GM21529 (cell line): ENCODE data around the gene RCSD1.

Experiments used
- ATAC-seq: cut with Tn5 transposase; IDR thresholded peaks from one replicate; pipeline ENCODE4 v1.9.1; 2021; ENCODE audit not compliant: unreplicated experiment

RCSD1 gene

GRCh38 chr1:167617153-167618147, 12.6 kb upstream of the RCSD1 start:
- ATAC-seq = peak; percentile 76

- no peak for ATAC-seq
These were observed 11.7 kb upstream of the RCSD1 start for GRCh38 chr1:167618366-167618765.

- no peak for ATAC-seq
These were observed 11.2 kb upstream of the RCSD1 start for GRCh38 chr1:167618789-167619188.

- no peak for ATAC-seq
These were observed 10.0 kb upstream of the RCSD1 start for GRCh38 chr1:167620002-167620401.

GRCh38 chr1:167621780-167622313, 8.2 kb upstream of the RCSD1 start:
- ATAC-seq = no peak

- ATAC-seq = no peak
These were observed 6.1 kb upstream of the RCSD1 start for GRCh38 chr1:167623951-167624350.

GRCh38 chr1:167625040-167625823, 4.8 kb upstream of the RCSD1 start:
- ATAC-seq = no peak

GRCh38 chr1:167627615-167627864, 2.5 kb upstream of the RCSD1 start:
- ATAC-seq = peak; percentile 16

GRCh38 chr1:167627865-167628641, 2.0 kb upstream of the RCSD1 start:
- ATAC-seq = peak; percentile 72

- ATAC-seq = no peak
These were observed 1.1 kb upstream of the RCSD1 start for GRCh38 chr1:167628741-167629515.

- ATAC-seq = peak; percentile 16
These were observed 745 bp downstream of the RCSD1 start for GRCh38 chr1:167630568-167631385.

- no peak for ATAC-seq
These were observed 1.4 kb downstream of the RCSD1 start for GRCh38 chr1:167631386-167631935.

- ATAC-seq = no peak
These were observed 2.0 kb downstream of the RCSD1 start for GRCh38 chr1:167631936-167632614.

- ATAC-seq = no peak
These were observed 3.4 kb downstream of the RCSD1 start for GRCh38 chr1:167633258-167633944.

- no peak for ATAC-seq
These were observed 4.4 kb downstream of the RCSD1 start for GRCh38 chr1:167634435-167634834.

GRCh38 chr1:167635156-167635648, 5.2 kb downstream of the RCSD1 start:
- no peak for ATAC-seq

- no peak for ATAC-seq
These were observed 5.9 kb downstream of the RCSD1 start for GRCh38 chr1:167635941-167636340.

- ATAC-seq = no peak
These were observed 8.0 kb downstream of the RCSD1 start for GRCh38 chr1:167638064-167638463.
